NCI-H2081 (cell line): Measurements from ENCODE around the gene LCN6.
"Not testable (repeated sequence)": the region's sequence is repeated elsewhere in the genome, so short reads cannot be mapped to it uniquely, and the experiment has no call there.

ENCODE experiments used
- DNase-seq, 2 experiments: peaks; one replicate each; lab custom pipeline; 2025; lab: John Stamatoyannopoulos, UW

Gene LCN6

GRCh38 chr9:136784249-136784996 lies 36.1 kb upstream of the LCN6 start:
- DNase-seq, result peak; percentile 57 to 61

- DNase-seq, result no peak
Measured at GRCh38 chr9:136782452-136782851, 34.1 kb upstream of the LCN6 start.

GRCh38 chr9:136779808-136780207 lies 31.5 kb upstream of the LCN6 start:
- no peak for DNase-seq

GRCh38 chr9:136777359-136777758 lies 29.0 kb upstream of the LCN6 start:
- no peak for DNase-seq

GRCh38 chr9:136776947-136777346 lies 28.6 kb upstream of the LCN6 start:
- no peak for DNase-seq

- DNase-seq, result no peak
Measured at GRCh38 chr9:136775191-136775590, 26.9 kb upstream of the LCN6 start.

GRCh38 chr9:136774416-136775045 lies 26.2 kb upstream of the LCN6 start:
- DNase-seq, result no peak

GRCh38 chr9:136773386-136774044 lies 25.2 kb upstream of the LCN6 start:
- no peak for DNase-seq

- DNase-seq, result no peak
Measured at GRCh38 chr9:136771907-136772415, 23.6 kb upstream of the LCN6 start.

- DNase-seq, result peak in 1 of 2 experiments; percentile 15
Measured at GRCh38 chr9:136769710-136770191, 21.4 kb upstream of the LCN6 start.

- DNase-seq, result peak; percentile 48 to 67
Measured at GRCh38 chr9:136766410-136767120, 18.2 kb upstream of the LCN6 start.

GRCh38 chr9:136765745-136766409 lies 17.6 kb upstream of the LCN6 start:
- DNase-seq, result not testable (repeated sequence)

- no peak for DNase-seq
Measured at GRCh38 chr9:136765041-136765440, 16.7 kb upstream of the LCN6 start.

- DNase-seq, result peak; percentile 56 to 84
Measured at GRCh38 chr9:136764301-136764891, 16.1 kb upstream of the LCN6 start, which contains the start of gene LCN15. TSS of gene LCN15 (minus strand) at chr9:136764518. CDS start at chr9:136764488, 30 bp downstream.

GRCh38 chr9:136763649-136764035 lies 15.3 kb upstream of the LCN6 start:
- no peak for DNase-seq

GRCh38 chr9:136762915-136763648 lies 14.8 kb upstream of the LCN6 start:
- no peak for DNase-seq

- DNase-seq, result no peak
Measured at GRCh38 chr9:136762221-136762691, 13.9 kb upstream of the LCN6 start.

GRCh38 chr9:136761545-136761981 lies 13.2 kb upstream of the LCN6 start:
- no peak for DNase-seq

GRCh38 chr9:136760834-136761544 lies 12.7 kb upstream of the LCN6 start:
- DNase-seq, result not testable (repeated sequence)
